ENCODE results near the gene SNX32. TPM values are rescaled to one million over a fixed set of nuclear protein-coding genes. Genes with fewer than 3 reads are reported as not detected.

Gene SNX32
- total RNA-seq, 2 experiments from 2014 or later, result 3.0 to 3.3 TPM

DNA sequence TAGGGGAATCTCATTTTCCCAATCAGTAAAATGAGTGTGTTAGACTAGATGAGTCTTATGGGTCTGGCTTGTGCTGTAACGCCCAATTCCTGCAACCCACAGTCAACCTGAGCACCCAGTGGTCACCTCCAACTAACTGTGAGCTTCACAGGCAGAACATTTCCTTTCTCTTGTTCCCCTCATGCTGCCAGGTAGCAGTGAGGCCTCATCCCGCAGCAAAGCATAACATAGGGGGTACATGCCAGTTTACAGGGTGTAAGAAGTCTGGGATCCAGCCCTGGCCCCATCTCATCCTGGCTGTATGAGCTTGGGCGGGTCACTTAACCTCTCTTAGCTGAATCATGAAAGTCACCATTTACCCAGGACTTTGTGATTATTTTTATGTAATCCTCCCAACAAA is 35.1 kb downstream of the SNX32 start:
- CTCF ChIA-PET, result interaction anchor here (0.6 to 5.2 kb wide), 4 partner anchors 8 to 21 kb away, joined by 3 to 44 read pairs (median 22); partner anchors contain the start of genes CCDC85B, FIBP and MUS81
- POLR2A ChIA-PET, result interaction anchor here (0.8 to 4.0 kb wide), 3 partner anchors 9 to 16 kb away, joined by 3 to 25 read pairs (median 18); partner anchors contain the start of gene MUS81

DNA sequence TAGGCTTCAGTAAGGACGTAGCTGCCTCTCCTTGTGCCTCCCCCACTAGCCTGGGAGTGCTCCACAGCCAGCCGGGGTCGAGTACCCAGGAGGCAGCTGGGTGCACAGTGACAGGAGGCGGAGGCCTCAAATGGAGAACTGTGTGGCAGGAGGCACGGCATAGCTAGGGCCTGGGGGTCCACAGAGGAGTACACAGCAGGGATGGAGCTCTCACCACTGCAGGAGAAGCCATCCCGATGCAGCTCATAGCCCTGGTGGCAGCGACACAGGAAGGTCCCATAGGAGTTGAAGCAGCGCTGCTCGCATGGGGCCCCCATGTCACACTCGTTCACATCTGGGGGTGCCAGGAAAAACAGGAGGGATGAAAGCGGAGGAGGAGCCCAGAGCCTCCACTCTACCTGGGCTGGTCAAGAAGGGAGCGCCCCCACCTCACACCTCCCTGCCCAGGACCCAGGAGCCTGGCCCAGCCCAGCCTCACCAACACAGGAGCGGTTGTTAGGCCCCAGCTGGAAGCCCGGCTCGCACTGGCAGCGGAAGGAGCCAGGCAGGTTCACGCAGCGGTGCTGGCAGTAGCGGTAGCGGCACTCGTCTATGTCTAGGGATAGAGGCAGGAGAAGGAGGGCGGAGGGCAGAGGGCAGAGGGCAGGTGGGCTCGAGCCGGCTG is 36.0 kb downstream of the SNX32 start:
- ChIA-PET POLR2A (interaction anchor here (0.8 to 4.0 kb wide), 3 partner anchors 10 to 15 kb away, joined by 3 to 25 read pairs (median 18); partner anchors contain the start of gene MUS81), CTCF (interaction anchor here (0.6 to 5.2 kb wide), 4 partner anchors 9 to 21 kb away, joined by 3 to 44 read pairs (median 23); partner anchors contain the start of genes CCDC85B, FIBP and MUS81)

DNA sequence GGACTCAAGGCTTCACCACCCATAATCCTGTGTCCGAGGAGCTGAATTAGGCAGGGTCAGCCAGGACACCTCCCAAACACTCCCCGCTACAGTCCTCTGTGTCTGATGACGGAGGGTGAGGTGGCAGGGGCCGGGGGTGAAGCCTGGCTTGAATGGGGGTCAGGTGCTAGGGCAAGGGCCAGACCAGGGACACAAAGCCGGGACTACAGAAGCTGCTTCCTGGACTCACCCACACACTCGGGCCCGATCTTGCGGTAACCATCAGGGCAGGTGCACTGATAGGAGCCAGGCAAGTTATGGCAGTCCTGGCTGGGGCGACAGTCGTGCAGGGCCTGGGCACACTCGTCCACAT is 36.5 kb downstream of the SNX32 start:
- POLR2A ChIA-PET, result interaction anchor here (1.2 to 4.0 kb wide), 3 partner anchors 8 to 15 kb away, joined by 3 to 25 read pairs (median 18); partner anchors contain the start of gene MUS81
- CTCF ChIA-PET, result interaction anchor here (2.0 to 5.2 kb wide), 3 partner anchors 10 to 20 kb away, joined by 7 to 44 read pairs (median 39); partner anchors contain the start of genes CCDC85B and MUS81

DNA sequence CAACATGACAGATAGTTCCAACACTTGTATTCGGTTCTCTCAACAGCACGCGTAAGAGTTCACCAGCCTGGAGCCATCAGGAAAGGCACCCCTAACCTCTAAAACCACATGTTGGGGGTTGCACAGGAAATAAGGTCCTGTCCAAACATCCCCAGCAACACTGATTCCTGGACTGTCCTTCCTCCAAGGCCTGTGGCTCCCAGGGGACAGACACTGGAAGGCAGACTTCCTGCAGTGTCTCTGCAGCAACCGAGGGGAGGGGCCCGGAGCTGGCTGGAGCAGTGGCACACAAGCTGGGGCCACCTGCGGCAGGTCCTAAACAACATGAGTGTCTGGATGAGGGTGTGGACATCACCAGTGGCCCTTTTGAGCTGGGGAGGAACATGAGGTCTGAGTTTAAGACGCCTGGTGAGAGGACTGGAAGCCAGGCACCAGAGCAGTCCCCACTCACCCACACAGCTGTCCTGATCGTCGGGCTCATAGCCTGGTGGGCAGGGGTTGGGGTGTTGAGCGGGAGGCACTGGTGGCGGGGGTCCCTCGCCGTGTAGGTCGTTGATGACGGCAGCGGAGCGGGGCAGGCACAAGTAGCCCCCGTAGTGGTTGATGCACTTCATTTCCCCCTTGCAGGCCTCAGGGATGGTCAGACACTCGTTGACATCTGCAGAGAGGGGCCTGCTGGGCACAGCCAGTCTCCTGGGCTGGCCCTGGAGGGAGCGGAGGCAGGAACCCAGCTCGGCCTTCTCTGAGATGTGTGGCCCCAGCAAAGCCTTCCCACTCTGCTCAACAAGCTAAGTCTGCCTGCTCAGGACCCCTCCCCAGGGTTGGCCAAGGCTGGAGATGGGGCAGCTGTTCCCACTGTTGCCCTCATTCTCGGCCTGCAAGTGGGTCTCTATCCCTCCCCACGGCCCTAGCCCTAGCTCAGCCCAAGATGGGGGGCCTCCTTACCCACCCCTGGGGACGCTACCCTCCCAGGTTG is 37.2 kb downstream of the SNX32 start:
- CTCF ChIA-PET, result interaction anchor here (1.0 to 5.2 kb wide), 6 partner anchors 10 to 159 kb away, joined by 3 to 44 read pairs (median 6); partner anchors contain the start of genes CCDC85B, KAT5 and MUS81
- POLR2A ChIA-PET, result interaction anchor here (0.8 to 4.0 kb wide), 6 partner anchors 9 to 20 kb away, joined by 3 to 25 read pairs (median 10); partner anchors contain the start of genes CCDC85B, CFL1 and MUS81

DNA sequence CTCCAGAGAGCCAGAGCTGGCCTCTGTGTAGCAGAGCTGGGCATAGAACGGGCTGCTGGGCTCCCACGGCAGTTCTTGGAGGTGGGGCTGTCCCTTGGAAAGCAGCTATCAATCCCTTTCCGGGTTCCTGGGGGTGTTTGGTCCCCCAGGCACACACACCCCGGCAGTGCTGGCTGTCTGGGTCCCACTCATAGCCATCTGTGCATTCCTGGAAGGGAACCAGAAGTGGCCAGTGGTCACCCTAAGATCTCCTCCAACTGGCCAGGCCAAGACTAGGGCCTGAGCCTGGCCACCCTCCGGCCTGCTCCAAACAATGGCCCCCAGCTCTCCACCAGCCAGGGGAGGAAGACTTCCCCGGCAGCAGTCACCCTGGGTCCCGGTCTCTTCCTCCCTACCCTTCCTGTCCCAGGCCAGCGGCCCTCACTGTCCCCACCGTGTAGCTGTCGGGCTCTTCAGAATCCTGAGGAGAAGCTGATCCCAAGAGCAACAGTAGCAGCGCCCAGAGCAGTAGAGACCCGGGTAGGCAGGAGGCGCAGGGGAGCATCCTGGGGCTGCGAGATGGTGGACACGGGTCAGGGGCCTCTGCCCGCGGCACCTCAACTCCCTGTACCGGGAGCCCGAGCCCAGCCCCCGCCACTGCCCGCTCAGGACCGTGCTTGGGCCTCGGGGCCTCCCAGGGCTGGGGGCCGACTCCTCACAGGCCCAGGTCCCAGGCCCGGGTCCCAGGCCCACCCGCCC is 38.2 kb downstream of the SNX32 start:
- POLR2A ChIA-PET, result interaction anchor here (0.8 to 4.0 kb wide), 4 partner anchors 11 to 19 kb away, joined by 3 to 25 read pairs (median 11); partner anchors contain the start of genes CCDC85B, CFL1 and MUS81
- CTCF ChIA-PET, result interaction anchor here (1.0 to 5.2 kb wide), 6 partner anchors 11 to 160 kb away, joined by 3 to 44 read pairs (median 6); partner anchors contain the start of genes CCDC85B, KAT5 and MUS81

DNA sequence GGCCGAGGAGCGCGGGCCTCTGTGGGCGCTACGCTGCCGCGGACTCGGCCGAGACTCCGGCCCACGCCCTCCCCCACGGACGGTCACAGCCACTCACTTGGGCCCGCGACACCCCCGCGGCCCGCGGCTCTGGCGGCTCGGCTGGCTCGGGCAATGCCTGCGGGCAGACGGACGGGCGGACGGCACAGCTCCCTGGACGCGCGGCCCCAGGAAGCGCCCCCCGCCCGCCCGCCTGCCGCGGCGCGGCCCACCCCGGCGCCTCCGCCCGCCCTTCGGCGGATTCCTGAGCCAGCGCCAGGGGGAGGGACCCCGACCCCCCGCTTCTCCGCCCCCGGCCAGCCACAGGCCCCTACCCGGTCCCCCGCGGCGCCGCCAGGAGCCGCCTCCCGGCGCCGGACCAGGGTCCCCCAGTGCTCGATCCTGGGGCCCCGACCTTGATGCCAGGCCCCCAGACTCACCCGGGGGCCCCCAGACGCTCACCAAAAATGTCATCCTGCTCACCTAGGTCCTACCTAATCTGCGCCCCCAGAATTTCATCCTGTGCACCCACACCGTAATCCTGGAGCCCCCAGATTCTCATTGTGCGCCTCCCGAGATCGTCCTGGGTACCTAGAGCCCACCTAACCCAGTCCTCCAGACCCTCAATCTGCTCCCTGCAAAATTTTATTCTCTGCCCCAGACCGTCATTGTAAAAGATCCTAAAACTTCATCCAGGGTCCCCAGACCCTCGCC is 39.0 kb downstream of the SNX32 start, which contains the start of gene EFEMP2:
Gene EFEMP2, minus strand, starts transcription at position 215 of the 732 bp plus-strand sequence. CDS start 446 bp downstream, outside the sequence.
- ChIA-PET POLR2A (interaction anchor here (1.1 to 2.0 kb wide), 4 partner anchors 14 to 29 kb away, joined by 3 to 19 read pairs (median 10); partner anchors contain the start of genes CCDC85B, CFL1 and MUS81), CTCF (interaction anchor here (2.6 to 9.7 kb wide), 4 partner anchors 12 to 15 kb away, joined by 27 to 98 read pairs (median 42); partner anchors contain the start of genes CCDC85B, FIBP and MUS81)

DNA sequence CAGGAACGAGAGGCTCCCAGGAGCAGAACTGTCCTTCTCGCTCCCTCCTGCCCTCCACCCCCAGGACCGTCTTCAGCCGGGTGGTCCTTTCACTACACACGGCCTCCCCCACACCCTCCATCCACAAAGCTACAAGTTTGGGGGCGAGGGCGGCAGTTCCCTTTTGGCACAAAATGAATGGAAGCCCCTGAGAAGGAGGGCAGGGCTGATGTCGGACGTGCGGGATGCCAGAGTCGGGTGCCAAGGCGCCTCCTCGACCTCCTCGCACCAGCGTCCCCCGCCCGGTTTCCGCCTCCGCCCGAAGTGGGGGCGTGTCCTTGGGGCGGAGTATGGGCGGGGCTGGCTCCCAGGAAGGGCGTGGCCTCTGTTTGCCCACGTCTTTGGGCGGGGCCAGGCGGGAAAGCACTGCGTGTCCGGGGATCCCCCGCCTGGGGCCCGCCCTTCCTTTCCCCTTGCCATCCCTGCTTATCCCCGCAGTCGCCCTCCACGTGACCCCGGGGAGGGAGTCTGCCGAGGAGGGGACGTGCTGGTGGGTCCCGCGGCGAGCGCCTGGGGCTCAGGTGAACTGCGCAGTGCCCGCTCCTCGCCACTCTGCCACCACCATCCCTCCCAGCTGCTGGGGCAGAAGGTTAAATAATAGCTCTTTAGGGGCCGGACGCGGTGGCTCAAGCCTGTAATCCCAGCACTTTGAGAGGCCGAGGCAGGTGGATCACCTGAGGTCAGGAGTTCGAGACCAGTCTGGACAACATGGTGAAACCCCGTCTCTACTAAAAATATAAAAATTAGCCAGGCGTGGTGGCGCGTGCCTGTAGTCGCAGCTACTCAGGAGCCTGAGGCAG is 39.8 kb downstream of the SNX32 start:
- ChIA-PET POLR2A (interaction anchor here (1.1 to 1.9 kb wide), 4 partner anchors 15 to 28 kb away, joined by 3 to 15 read pairs (median 4); partner anchors contain the start of genes CCDC85B and CFL1), CTCF (interaction anchor here (0.6 to 9.7 kb wide), 3 partner anchors 13 to 141 kb away, joined by 3 to 98 read pairs (median 27); partner anchors contain the start of genes CCDC85B, FIBP and MUS81)

DNA sequence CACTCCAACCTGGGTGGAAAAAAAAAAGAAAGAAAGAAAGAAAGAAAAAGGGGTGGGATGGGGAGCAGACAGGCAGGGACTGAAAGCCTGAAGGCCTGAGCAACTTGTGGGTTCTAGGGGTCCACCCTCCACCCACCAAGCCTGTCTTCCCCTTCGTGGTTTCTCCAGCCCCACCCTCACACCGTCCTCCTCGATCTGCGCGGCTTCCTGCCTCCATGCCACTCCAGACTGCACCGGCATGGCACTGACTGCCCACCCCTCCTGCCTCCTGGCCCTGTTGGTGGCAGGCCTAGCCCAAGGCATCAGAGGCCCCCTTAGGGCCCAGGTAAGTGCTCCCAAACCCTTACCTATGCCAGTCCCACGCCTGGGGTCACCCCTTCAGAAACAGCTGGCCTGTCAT is 45.9 kb downstream of the SNX32 start, which contains the start of gene CTSW:
Gene CTSW, plus strand, starts transcription at position 221 of the 400 bp plus-strand sequence. Its CDS starts 18 bp downstream, at position 239.
- POLR2A ChIA-PET, result interaction anchor here (0.7 to 1.3 kb wide), 2 partner anchors 8 to 239 kb away, joined by 4 read pairs; partner anchors contain the start of gene FIBP
- CTCF ChIA-PET, result interaction anchor here (1.2 to 9.7 kb wide), 3 partner anchors 8 to 109 kb away, joined by 3 to 98 read pairs (median 4); partner anchors contain the start of genes CCDC85B and FIBP

DNA sequence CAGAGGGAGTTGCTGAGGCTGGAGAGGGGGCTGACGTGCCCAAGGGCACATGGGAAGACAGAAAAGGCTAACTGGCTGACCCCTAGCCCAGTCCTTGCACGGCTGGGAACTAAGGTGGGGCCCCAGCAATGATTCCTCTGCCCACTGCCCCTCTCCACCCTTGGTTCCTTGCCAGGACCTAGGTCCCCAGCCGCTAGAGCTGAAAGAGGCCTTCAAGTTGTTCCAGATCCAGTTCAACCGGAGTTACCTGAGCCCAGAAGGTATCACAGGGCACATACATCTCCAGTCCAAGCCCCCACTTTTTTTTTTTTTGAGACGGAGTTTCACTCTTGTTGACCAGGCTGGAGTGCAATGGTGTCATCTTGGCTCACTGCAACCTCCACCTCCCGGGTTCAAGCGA is 46.3 kb downstream of the SNX32 start:
- POLR2A ChIA-PET, result interaction anchor here (0.7 kb wide), 2 partner anchors 240 to 265 kb away, joined by 4 read pairs; partner anchors contain the start of gene PCNX3
- CTCF ChIA-PET, result interaction anchor here (1.2 to 9.7 kb wide), 2 partner anchors 8 to 20 kb away, joined by 3 to 98 read pairs; partner anchors contain the start of genes CCDC85B and FIBP

DNA sequence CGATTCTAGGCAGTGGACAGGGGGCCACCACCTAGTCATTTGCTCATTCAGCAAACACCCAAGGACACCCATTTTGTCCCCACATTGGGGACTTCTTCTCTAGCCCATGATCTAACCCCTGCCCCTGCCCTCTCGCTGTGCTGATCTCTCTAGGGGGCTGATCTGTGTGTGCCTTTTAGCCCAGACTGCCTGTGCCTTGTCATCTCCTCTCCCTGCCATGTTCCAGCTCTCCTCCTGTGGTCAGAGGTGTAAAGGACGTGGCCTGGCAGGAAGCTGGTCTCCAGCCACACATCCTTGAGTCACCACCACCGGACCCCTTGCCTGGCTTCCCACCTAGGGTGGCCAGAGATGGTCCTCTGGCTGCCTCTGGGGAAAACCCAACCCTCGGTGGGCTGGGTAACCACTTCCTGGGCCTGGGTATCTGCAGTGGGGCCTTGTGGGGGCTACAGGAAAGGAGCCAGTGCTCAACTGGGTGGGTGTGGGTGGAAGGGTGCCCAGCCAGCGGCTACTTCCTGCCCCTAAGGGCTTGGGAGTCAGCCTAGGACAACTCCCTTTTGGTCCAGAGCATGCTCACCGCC is 47.2 kb downstream of the SNX32 start:
- ChIA-PET POLR2A (interaction anchor here (0.7 kb wide), 1 partner anchor 266 kb away, joined by 4 read pairs; the partner anchor contains the start of gene PCNX3), CTCF (interaction anchor here (1.2 to 9.7 kb wide), 2 partner anchors 7 to 21 kb away, joined by 3 to 98 read pairs; partner anchors contain the start of genes CCDC85B and FIBP)

DNA sequence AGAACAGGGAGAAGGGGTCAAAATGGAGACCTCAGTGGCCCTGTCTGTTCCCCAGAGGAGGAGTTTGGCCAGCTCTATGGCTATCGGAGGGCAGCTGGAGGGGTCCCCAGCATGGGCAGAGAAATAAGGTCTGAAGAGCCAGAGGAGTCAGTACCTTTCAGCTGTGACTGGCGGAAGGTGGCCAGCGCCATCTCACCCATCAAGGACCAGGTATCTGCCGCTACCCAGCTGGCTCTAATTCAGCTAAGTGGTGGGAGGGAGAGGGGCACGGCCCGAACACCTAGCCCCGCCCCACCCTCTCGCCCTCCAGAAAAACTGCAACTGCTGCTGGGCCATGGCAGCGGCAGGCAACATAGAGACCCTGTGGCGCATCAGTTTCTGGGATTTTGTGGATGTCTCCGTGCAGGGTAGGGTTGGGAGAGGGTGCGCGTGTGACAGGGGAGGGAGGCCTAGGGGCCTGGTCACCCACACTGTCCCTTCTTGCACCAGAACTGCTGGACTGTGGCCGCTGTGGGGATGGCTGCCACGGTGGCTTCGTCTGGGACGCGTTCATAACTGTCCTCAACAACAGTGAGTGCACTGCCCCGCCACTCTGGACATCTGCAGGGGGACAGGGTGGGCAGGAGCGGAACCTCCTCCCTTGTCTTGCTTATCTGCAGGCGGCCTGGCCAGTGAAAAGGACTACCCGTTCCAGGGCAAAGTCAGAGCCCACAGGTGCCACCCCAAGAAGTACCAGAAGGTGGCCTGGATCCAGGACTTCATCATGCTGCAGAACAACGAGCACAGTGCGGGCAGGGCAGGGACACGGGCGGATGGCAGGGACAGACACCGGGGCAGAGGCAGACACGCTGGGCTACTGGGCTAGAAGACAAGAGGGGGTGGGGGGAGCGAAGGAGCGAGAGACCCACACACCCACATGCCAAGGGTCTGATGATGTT is 48.6 kb downstream of the SNX32 start:
- ChIA-PET CTCF (interaction anchor here (9.7 to 12.8 kb wide), 2 partner anchors 6 to 23 kb away, joined by 98 to 163 read pairs; partner anchors contain the start of genes CCDC85B, CFL1, FIBP and MUS81), POLR2A (interaction anchor here (0.5 to 0.7 kb wide), 2 partner anchors 13 to 37 kb away, joined by 3 read pairs; no protein-coding TSS in a partner anchor)

DNA sequence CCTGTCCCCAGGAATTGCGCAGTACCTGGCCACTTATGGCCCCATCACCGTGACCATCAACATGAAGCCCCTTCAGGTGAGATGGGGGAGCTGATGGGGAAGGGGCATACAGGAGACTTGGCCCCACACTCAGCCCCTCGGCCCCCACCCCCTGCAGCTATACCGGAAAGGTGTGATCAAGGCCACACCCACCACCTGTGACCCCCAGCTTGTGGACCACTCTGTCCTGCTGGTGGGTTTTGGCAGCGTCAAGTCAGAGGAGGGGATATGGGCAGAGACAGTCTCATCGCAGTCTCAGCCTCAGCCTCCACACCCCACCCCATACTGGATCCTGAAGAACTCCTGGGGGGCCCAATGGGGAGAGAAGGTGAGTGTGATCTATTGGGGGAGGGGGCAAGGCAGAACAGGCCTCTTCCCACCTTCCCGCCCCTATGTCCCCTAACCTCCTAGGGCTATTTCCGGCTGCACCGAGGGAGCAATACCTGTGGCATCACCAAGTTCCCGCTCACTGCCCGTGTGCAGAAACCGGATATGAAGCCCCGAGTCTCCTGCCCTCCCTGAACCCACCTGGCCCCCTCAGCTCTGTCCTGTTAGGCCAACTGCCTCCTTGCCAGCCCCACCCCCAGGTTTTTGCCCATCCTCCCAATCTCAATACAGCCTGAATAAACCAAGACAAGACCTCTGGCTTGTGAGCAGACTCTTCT is 49.4 kb downstream of the SNX32 start:
- CTCF ChIA-PET, result interaction anchor here (1.6 to 12.8 kb wide), 6 partner anchors 6 to 102 kb away, joined by 7 to 163 read pairs (median 67); partner anchors contain the start of genes CFL1, CTSW, FOSL1 and MUS81
- POLR2A ChIA-PET, result interaction anchor here (1.0 to 2.0 kb wide), 2 partner anchors 22 to 24 kb away, joined by 3 to 8 read pairs; no protein-coding TSS in a partner anchor
